GM23248 (cell line): ENCODE results near the gene LCN15.

Experiments used
- EZH2 ChIP-seq: fragments of 200-600 bp; sonication (generic); IDR thresholded peaks from 2 replicates; pipeline ENCODE4 v1.6.1; 2018; ENCODE audit warnings: antibody characterized with exemption, mild to moderate bottlenecking; ENCODE audit not compliant: insufficient read depth, poor library complexity, severe bottlenecking
- EZH2phosphoT487 ChIP-seq: fragments of 200-600 bp; sonication (generic); IDR thresholded peaks from 2 replicates; pipeline ENCODE4 v1.6.1; 2018; ENCODE audit warnings: antibody characterized with exemption, moderate library complexity, mild to moderate bottlenecking, low read depth; ENCODE audit not compliant: insufficient read depth

- TF ChIP-seq EZH2 (no peak), EZH2phosphoT487 (no peak)
Observed at GRCh38 chr9:136802321-136802720, 38.0 kb upstream of the LCN15 start.
